Vagina (tissue), 2 donors: ENCODE measurements around the gene GOLIM4. TPM values are rescaled to one million over a fixed set of nuclear protein-coding genes. Genes with fewer than 3 reads are reported as not detected.
"Not testable (repeated sequence)": the region's sequence is repeated elsewhere in the genome, so short reads cannot be mapped to it uniquely, and the experiment has no call there.

Source experiments
- DNase-seq, 2 donors: peaks; one replicate each; pipeline ENCODE4 v3.0.0-alpha.2; 2017; ENCODE audit errors: extremely low spot score in 2 of 2
- H3K27ac ChIP-seq: fragments of 200-600 bp; sonication (generic); one replicate; pipeline ENCODE4 v1.5.1; 2019
- H3K27me3 ChIP-seq: fragments of 200-600 bp; sonication (generic); one replicate; pipeline ENCODE4 v1.5.1; 2019
- H3K36me3 ChIP-seq, 2 donors: fragments of 200-600 bp; sonication (generic); one replicate each; pipeline ENCODE4 v1.5.1; 2017 to 2019
- H3K4me1 ChIP-seq: fragments of 200-600 bp; sonication (generic); one replicate; pipeline ENCODE4 v1.5.1; 2019
- H3K4me3 ChIP-seq, 2 donors: fragments of 200-600 bp; sonication (generic); 1 replicate in 1 of 2; 2 replicates in 1 of 2; pipeline ENCODE4 v1.5.1; 2016 to 2019
- H3K9me3 ChIP-seq: fragments of 200-600 bp; sonication (generic); one replicate; pipeline ENCODE4 v1.5.1; 2019
- POLR2A ChIP-seq, 2 donors: fragments of 450-650 bp; IDR thresholded peaks; one replicate each; pipeline ENCODE4 v1.6.1; 2017; ENCODE audit warnings: antibody characterized with exemption in 2 of 2, mild to moderate bottlenecking in 2 of 2, moderate library complexity in 2 of 2
- POLR2AphosphoS5 ChIP-seq, 2 donors: sonication (generic); formaldehyde crosslinking; IDR thresholded peaks; one replicate each; pipeline ENCODE4 v1.9.0; 2017; ENCODE audit warnings: antibody characterized with exemption in 2 of 2, mild to moderate bottlenecking in 2 of 2, low read depth in 1 of 2; ENCODE audit not compliant: insufficient read depth in 1 of 2
- intact Hi-C: fragments of 100-400 bp; cut with DNase I; formaldehyde crosslinking; loops from one replicate; pipeline ENCODE4 v1.15.1; 2023
- total RNA-seq: library from RNA; depleted of rRNA; stranded (reverse); fragments of >200 nt; gene quantifications from one replicate; pipeline ENCODE4 v1.2.3, GENCODE V29; 2016
- TF ChIP-seq, protein P1 (sequence below), 3 experiments: fragments of 450-650 bp in 2 of 3; fragments of 200-600 bp in 1 of 3; sonication (generic) in 1 of 3; IDR thresholded peaks; one replicate each; pipeline ENCODE4 v1.5.1; 2017 to 2019; ENCODE audit warnings: antibody characterized with exemption in 3 of 3, mild to moderate bottlenecking in 2 of 3, moderate library complexity in 2 of 3

The GOLIM4 gene
- total RNA-seq = 36.8 TPM

- peaks cover 44% of the 10 kb centered on the region for H3K4me1 ChIP-seq
- H3K36me3 ChIP-seq = no peaks in the 10 kb centered on the region
- DNase-seq = peak in 1 of 2 donors; percentile 97
- TF ChIP-seq POLR2A (IDR thresholded peaks at IDR 0.05) (peak in 1 of 2 donors; percentile 48), POLR2AphosphoS5 (IDR thresholded peaks at IDR 0.05; ENCODE audit: insufficient read depth in 1 of 2, low read depth in 1 of 2) (peak; percentile 63 to 93)
- TF ChIP-seq, protein P1, sequence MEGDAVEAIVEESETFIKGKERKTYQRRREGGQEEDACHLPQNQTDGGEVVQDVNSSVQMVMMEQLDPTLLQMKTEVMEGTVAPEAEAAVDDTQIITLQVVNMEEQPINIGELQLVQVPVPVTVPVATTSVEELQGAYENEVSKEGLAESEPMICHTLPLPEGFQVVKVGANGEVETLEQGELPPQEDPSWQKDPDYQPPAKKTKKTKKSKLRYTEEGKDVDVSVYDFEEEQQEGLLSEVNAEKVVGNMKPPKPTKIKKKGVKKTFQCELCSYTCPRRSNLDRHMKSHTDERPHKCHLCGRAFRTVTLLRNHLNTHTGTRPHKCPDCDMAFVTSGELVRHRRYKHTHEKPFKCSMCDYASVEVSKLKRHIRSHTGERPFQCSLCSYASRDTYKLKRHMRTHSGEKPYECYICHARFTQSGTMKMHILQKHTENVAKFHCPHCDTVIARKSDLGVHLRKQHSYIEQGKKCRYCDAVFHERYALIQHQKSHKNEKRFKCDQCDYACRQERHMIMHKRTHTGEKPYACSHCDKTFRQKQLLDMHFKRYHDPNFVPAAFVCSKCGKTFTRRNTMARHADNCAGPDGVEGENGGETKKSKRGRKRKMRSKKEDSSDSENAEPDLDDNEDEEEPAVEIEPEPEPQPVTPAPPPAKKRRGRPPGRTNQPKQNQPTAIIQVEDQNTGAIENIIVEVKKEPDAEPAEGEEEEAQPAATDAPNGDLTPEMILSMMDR (IDR thresholded peaks at IDR 0.05) = no peak
- no peaks in the 10 kb centered on the region for H3K9me3 ChIP-seq
- H3K27me3 ChIP-seq = no peaks in the 10 kb centered on the region
- peak within 1 kb of the TSS; percentile 85 for H3K27ac ChIP-seq
- peak within 1 kb of the TSS; percentile 67 to 82 for H3K4me3 ChIP-seq
- intact Hi-C loops = loop anchor here (5.0 kb wide), 1 partner anchor 67 kb away; no protein-coding TSS in a partner anchor
Observed at GRCh38 chr3:168095611-168096209, at the start of gene GOLIM4. Gene GOLIM4 (minus strand): TSS chr3:168095924. CDS start chr3:168095285, 639 bp downstream.

GRCh38 chr3:168141405-168141998 is 45.8 kb upstream of the GOLIM4 start:
- Histone ChIP-seq H3K27ac (no peak overlapping the region), H3K4me3 (no peak overlapping the region), H3K36me3 (no peaks in the 10 kb centered on the region), H3K27me3 (no peaks in the 10 kb centered on the region), H3K4me1 (no peaks in the 10 kb centered on the region), H3K9me3 (no peaks in the 10 kb centered on the region)
- intact Hi-C loops = no loop called here
- no peak for TF ChIP-seq POLR2AphosphoS5 (IDR thresholded peaks at IDR 0.05; ENCODE audit: insufficient read depth in 1 of 2, low read depth in 1 of 2)
- no peak for DNase-seq

- Histone ChIP-seq H3K9me3 (no peaks in the 10 kb centered on the region), H3K4me3 (no peak overlapping the region)
- TF ChIP-seq POLR2A (IDR thresholded peaks at IDR 0.05) = no peak
- TF ChIP-seq, protein P1 (IDR thresholded peaks at IDR 0.05) = no peak
- no peak for TF ChIP-seq POLR2AphosphoS5 (IDR thresholded peaks at IDR 0.05; ENCODE audit: insufficient read depth in 1 of 2, low read depth in 1 of 2)
Observed at GRCh38 chr3:168139947-168140346, 44.2 kb upstream of the GOLIM4 start.

DNA sequence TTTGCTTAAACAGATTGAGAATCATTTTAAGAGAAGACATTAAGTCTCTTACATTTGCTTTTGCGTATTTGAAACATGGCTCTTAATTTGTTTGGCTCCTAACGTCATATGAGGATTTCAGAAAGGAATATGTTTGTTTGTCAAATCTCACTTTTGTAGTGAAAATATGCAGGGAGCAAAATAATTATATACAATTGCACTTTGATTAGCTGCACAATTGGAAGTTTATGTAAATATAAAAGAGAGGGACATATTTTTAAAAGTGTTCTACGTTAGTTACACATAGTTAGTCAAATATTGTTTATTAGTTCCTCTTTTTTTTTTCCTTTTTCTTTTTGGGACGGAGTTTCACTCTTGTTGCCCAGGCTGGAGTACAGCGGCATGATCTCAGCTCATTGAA is 42.7 kb upstream of the GOLIM4 start:
- TF ChIP-seq POLR2AphosphoS5 (IDR thresholded peaks at IDR 0.05; ENCODE audit: insufficient read depth in 1 of 2, low read depth in 1 of 2) (no peak), POLR2A (IDR thresholded peaks at IDR 0.05) (no peak)
- TF ChIP-seq, protein P1 (IDR thresholded peaks at IDR 0.05) = no peak
- intact Hi-C loops = no loop called here

More at GRCh38 chr3:168139947-168140346, 44.2 kb upstream of the GOLIM4 start:
- no peaks in the 10 kb centered on the region for H3K4me1 ChIP-seq
- no peaks in the 10 kb centered on the region for H3K36me3 ChIP-seq
- H3K27ac ChIP-seq = no peak overlapping the region
- H3K27me3 ChIP-seq = no peaks in the 10 kb centered on the region
- DNase-seq = no peak
- intact Hi-C loops = no loop called here

GRCh38 chr3:168134931-168135330 is 39.2 kb upstream of the GOLIM4 start:
- no peaks in the 10 kb centered on the region for H3K4me1 ChIP-seq
- no peak for DNase-seq
- intact Hi-C loops = no loop called here
- no peaks in the 10 kb centered on the region for H3K27me3 ChIP-seq
- no peak overlapping the region for H3K27ac ChIP-seq
- H3K9me3 ChIP-seq = no peaks in the 10 kb centered on the region
- no peak for TF ChIP-seq POLR2AphosphoS5 (IDR thresholded peaks at IDR 0.05; ENCODE audit: insufficient read depth in 1 of 2, low read depth in 1 of 2)
- TF ChIP-seq, protein P1 (IDR thresholded peaks at IDR 0.05) = no peak
- no peak for TF ChIP-seq POLR2A (IDR thresholded peaks at IDR 0.05)
- no peaks in the 10 kb centered on the region for H3K36me3 ChIP-seq
- no peak overlapping the region for H3K4me3 ChIP-seq

More for the DNA sequence above, 42.7 kb upstream of the GOLIM4 start:
- H3K4me3 ChIP-seq = no peak overlapping the region
- H3K4me1 ChIP-seq = no peaks in the 10 kb centered on the region
- no peaks in the 10 kb centered on the region for H3K27me3 ChIP-seq
- H3K36me3 ChIP-seq = no peaks in the 10 kb centered on the region
- no peaks in the 10 kb centered on the region for H3K9me3 ChIP-seq
- no peak for DNase-seq
- no peak overlapping the region for H3K27ac ChIP-seq

- intact Hi-C loops, H3K36me3 ChIP-seq: not testable (repeated sequence)
Observed at GRCh38 chr3:168130250-168130649, 34.5 kb upstream of the GOLIM4 start.

DNA sequence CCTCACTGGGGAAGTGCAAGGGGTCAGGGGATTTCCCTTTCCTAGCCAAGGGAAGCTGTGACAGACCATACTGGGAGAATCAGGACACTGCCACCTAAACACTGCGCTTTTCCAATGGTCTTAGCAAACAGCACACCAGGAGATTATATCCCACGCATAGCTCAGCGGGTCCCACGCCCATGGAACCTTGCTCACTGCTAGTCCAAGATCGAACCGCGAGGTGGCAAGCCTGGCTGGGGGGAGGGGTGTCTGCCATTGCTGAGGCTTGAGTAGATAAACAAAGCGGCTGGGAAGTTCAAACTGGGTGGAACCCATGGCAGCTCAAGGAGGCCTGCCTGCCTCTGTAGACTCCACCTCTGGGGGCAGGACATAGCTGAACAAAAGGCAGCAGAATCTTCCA is 32.7 kb upstream of the GOLIM4 start:
- intact Hi-C loops, H3K36me3 ChIP-seq, H3K9me3 ChIP-seq, H3K27me3 ChIP-seq, H3K4me3 ChIP-seq, H3K27ac ChIP-seq, H3K4me1 ChIP-seq, DNase-seq: not testable (repeated sequence)

More at GRCh38 chr3:168130250-168130649, 34.5 kb upstream of the GOLIM4 start:
- H3K9me3 ChIP-seq, H3K27me3 ChIP-seq, H3K4me3 ChIP-seq, DNase-seq, H3K4me1 ChIP-seq, H3K27ac ChIP-seq: not testable (repeated sequence)
